ENCODE results near the gene CDCA5.

Gene CDCA5

GRCh38 chr11:65040847-65041622 lies 42.8 kb downstream of the CDCA5 start, which contains the start of gene SAC3D1:
Gene SAC3D1 (plus strand): TSS chr11:65041210. CDS start chr11:65041293, 83 bp downstream.
- DNase-seq: peak; percentile 67

DNA sequence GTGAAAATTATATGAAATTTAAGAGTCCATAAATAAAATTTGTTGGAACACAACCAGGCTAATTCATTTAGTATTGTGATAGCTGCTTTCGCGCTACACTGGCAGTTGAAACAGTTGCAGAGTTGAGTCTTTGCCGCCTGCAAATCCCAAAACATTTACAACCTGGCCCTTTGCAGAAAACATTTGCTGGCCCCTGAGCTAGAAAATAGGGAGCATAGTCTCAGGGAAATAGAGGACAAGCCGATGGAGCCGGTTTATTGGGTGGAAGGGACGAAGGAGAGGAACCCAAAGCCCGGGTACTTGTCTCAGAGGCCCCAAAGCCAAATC lies 43.4 kb downstream of the CDCA5 start:
- DNase-seq: no peak

DNA sequence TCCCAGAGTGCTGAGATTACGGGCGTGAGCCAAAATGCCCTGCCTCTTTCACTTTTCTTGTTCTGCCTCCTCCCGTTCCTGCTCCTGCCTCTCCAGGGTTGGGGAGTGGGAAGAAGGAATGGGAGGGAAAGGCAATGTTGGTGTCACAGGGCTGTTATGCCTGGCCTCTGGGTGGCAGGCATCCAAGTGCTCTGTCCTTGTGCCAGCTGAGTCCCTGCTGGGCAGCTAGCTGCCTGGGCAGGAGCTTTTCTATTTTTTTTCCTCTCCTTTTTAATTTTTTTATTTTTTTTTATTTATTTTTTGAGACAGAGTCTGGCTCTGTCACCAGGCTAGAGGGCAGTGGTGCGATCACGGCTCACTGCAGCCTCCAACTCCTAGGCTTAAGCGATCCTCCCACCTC lies 46.9 kb downstream of the CDCA5 start:
- DNase-seq: no peak

DNA sequence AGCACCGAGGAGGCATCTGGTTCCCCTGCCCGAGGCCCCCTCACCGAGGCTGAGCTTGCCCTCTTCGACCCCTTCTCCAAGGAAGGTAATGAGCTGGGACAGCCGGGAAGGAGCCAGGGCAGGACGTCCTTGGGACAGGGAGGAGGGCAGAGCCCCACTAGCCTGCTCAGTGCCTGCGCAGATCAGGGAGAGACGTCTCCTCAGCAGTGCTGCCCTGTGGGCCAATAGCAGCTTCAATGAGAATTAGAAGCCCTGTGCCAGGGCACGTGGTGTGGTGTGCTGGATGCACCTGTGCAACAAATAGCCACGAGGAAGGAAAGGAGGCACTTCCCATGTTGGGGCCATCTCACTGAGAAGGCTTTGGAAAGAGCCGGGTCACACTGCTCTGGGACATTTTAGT lies 48.3 kb downstream of the CDCA5 start:
- no peak for DNase-seq

DNA sequence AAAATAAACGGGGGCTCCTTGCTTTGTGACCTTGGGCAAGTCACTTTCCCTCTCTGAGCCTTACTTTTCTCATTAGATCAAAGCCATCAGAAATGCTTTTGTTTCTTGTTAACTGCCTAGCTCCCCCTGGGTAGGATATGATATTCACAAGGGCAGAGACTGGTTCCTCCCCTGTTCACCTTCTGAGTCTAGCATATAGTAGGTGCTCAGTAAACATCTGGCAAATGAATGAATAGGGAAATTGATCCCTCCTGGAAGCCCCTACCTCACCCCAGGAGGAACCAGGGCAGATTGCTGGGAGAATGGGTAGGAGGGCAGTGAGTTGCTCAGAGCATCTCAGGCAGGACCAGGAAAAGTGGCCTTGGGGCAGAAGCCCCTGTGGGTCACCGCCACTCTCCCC lies 49.4 kb downstream of the CDCA5 start:
- DNase-seq: no peak

- no peak for DNase-seq
Observed at GRCh38 chr11:65032216-65032615, 51.6 kb downstream of the CDCA5 start.
